NCI-H2227 (cell line): ENCODE results near the gene BCL2.

ENCODE experiments used
- DNase-seq: peaks from one replicate; lab custom pipeline; 2025; ENCODE audit not compliant: unreplicated experiment; lab: John Stamatoyannopoulos, UW

Gene BCL2

DNA sequence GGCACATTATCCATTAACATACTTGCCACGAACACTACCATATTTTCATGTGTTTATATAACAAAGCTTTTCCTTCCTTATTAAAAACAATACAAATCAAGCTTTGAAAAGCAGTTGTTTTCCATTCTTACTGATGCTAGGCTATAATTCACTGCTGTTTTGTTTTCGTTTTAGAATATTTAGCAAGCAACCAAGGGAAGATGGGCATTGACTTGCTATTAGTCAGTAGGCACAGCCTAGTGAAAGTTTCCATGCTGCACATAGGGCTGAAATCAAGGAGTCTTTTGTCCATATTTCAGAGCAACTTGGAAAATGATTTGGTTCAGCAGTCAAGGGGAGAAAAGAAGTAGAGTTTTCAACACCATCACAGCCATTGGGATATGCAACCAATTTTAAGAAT lies 31.3 kb downstream of the BCL2 start:
- no peak for DNase-seq

GRCh38 chr18:63287691-63288220 lies 31.8 kb downstream of the BCL2 start:
- no peak for DNase-seq

GRCh38 chr18:63286926-63287325 lies 32.6 kb downstream of the BCL2 start:
- DNase-seq = no peak

DNA sequence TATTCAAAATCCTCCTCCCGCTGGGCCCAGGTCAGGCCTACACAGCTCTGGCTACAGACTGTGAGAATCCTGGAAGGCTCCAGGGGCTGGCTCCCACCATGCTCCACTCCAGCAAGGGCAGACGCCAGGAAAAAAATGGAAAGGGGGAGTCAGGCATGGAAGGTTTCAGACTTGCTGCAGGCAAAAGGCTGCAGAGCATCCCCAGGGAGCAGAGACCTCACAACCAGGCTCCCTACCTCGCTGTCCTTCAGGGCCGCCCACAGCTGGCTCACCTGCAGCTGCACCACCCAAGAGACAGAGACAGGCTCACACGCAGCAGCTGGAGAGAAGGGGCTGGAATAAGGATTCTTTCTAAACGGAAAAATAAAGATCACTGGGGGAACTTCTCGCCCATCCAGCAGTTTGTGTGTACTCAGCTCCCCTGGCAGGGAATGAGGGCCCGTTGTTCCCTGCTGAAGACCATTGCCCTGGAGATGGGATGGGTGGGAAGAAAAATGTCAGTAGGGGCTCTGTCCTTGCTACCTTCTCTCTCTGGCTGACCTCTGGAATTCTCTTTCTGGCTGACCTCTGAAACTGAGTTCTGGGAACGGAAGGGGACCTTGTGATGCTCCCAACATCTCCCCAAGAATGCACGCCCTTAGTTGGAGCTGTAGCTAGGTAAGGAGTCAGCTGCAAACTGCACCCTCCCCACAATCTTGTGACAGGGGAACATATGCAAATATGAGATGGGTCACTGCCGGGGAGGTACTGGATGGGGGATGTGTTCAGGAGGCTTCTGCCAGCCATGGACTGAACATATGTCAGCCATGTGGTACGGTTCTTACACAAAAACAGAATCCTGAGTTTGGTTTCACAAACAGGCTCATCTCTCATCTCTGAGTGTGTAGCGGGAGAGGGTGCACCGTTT lies 34.5 kb downstream of the BCL2 start:
- no peak for DNase-seq

DNA sequence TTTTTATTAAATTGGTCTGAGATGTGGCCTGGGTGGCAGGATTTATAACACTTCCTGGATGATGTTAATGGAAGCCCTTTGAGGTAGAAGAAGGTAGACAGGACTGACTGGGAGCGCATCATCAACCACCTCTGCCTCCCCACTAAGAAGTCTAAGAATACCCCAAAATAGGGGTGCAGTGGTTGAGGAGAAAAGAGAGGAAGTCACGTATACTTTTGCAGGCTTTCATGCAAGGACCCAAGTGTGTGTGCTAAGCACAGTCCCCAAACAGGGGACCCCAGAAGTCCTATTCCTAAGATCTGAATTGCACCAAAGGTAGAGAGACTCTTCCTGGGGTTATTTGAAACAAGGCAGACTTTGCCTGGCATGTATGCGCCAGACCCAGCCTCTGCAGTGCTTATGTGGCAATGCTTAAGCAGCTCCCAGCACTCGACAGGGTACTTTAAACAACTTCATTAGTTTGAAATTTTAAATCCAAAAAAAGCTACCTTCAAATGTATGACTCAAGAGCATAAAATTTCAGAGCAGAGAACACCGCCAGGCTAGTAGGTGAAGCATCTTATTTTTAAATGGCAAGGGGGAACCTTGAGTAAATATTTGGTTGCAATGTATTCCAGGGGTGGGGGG lies 35.3 kb downstream of the BCL2 start:
- no peak for DNase-seq

GRCh38 chr18:63283305-63284094 lies 36.1 kb downstream of the BCL2 start:
- no peak for DNase-seq

GRCh38 chr18:63282793-63283192 lies 36.8 kb downstream of the BCL2 start:
- DNase-seq = no peak

DNA sequence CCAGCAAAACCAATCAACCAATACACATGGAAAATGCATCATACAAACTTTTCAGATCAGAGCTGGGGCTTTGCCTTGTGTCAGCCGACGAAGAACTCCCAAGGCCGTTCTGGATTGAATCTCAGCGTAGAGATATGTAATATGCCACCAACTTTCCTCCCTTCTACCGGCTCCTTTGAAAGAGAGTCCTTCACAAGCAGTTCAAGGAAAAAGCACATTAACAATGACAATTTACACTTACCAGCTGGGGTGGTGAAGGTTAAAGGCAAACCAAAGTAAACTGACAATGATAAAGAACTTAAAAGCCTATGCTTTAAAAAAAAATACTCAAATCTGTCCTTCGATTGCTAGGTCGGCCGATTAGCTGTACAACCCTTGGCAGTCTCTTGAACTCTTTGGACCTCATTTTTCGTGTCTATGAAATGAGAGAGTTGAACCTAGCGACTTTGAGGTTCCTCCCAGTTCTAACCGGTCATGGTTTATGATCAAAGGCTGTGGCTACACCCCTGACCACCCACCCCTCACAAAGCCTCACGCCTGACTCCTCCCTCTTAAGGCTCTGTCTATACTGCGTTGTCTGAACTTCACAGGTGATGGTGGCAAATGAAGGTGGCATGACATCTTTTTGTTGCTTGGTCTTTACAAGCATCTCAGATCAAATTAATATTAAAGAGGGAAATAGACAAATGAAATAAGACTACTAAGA lies 46.2 kb downstream of the BCL2 start:
- no peak for DNase-seq

- DNase-seq = no peak
Observed at GRCh38 chr18:63272638-63273037, 46.9 kb downstream of the BCL2 start.

- DNase-seq = no peak
Observed at GRCh38 chr18:63271881-63272299, 47.7 kb downstream of the BCL2 start.

- DNase-seq = no peak
Observed at GRCh38 chr18:63271148-63271547, 48.4 kb downstream of the BCL2 start.

DNA sequence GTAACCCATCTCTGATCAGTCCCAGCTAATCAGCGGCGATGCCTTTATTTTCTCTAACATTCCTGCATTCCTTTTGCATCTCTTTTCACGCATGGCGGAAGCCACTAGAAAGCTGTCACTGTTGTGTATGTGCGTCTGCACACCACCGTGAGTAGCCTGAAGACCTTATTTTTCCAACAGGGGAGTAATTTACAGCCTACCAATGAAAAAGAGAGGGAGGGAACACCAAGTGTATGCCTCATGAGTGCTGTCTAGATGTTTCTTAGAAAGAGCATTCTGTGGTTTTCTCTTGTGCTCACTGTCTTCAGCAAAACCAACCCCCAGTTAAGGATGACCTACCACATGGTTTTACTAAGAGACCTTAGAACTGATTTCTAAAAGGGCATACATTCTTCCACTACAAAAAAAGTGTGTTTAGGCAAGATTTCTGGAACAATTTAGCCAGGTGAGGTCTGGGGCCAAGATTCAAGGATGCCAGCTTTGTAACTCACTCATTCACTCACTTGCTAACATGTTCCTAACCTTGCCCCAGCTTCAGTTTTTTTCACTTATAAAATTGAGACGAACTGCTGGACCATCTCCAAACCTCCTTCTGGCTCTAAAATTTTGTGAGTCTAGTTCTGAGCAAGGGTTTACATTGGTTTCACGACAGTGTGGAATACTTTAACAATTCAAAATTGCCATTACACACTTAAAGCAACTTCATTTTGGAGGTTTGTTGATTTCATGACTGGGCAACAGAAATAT lies 51.4 kb downstream of the BCL2 start:
- no peak for DNase-seq

GRCh38 chr18:63266888-63267790 lies 52.4 kb downstream of the BCL2 start:
- no peak for DNase-seq

DNA sequence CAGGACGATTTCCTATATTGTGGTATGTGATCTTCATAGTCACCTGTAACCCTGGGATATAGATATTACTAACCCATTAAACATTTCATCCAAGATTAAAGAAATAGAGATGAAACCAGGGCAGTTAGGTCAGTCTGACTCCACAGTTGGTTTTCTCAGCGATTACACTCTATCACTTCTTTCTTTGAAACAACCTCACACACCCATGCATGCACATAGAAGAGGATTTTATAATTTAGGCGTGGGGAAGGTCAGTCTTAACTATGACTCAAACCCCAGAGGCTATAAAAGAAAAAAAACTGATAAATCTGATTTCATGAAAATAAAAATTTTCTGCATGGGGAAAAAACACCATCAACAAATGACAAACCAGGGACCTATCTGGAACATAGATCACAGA lies 54.2 kb downstream of the BCL2 start:
- no peak for DNase-seq

DNA sequence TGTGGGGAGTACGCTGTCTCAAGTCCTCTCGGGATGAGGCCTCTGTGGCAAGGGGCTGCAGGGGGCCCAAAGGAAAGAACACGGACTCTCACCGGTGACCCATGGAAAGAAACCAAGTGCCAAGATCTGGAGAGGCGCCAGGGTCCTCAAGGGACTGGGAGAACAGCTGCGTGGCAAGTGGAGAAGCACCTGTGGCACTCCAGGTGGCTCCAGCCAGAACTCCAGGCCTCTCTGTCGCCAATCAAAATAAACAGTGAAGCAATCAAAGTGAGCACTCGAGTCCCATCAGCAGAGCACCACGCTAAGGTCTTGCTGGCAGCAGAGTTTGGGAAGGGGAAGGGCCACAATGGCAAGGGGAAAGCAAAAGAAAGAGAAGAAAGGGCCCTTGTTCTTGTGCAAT lies 54.7 kb downstream of the BCL2 start:
- no peak for DNase-seq

DNA sequence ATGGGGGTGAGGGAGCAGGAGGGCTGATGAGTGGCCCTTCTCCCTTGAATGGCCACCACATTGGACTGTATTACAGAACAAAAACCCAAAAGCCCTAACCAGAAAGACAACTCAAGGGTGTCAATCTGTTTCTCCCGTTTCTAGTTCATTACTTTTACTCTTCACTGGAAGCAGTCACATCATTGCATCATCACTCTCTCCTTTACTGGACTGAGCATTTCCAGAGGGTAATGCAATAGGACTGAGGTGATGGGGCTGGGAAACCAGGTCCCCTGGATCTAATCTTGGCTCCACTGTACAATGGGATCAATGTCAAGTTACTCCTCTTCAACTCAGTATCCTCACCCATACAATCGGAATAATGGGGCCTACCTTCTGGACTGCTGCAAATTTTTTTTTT lies 56.1 kb downstream of the BCL2 start:
- DNase-seq = no peak

DNA sequence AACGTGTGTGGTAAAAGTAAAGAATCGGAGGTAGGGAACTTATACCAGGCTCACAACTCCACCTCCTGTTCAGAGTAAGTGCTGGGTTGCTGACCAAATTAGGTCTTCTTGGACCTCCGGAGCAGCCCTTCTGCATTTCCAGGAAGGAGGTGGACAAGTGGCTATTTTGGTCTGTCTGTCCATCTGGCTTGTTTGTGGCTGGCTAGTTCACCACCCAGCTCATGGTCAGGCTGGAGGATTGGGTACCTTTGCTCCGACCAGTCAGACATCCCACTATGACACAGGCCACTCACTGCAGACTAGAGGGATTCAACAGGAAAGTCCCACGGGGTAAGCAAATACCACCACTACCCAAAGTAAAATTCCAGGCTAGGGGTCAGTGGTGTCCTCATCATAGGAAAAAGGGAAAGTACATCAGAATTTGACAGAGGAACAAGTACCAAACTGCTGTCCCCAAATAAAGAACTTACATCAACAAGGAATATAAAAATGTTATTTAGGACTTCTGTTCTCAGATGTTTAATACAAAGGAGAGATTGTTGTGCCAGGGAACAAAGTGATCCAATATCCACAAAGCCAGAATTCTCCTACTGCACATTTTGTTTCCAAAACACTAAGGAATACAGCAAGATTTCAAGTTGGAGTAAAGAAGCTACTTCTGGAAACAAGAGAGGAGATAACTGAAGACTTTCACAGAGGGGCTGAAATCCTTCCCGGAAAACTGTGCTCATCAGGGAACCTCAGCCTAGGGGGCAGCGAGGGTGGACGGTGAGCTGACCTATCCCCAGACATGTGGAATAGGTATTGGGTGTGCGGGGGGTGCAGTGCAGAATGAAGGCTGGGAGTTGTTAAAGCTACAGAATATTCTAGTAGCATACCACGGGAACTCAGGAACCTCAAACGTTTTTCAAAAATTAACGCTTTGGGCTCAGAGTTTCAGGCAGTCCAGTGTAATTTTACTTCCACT lies 56.9 kb downstream of the BCL2 start:
- no peak for DNase-seq

DNA sequence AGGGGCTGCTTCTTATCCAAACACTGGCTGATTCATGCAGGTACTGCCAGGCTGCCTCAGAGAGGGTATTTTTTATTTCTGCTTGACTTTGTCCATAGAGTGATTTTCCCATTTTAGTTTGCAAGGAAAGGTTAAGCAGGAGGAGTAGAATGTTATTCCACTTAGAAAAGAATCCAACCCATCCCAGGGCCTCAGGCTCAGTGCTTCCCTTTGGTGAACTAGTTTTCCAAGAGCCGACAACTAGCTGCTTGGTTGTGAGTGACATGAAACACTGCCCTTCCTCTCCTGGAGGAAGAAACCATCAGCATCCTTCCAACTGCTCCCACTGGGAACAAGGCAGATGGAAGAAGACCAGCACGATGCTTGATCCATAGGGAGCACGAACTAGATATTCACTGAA lies 58.5 kb downstream of the BCL2 start:
- no peak for DNase-seq
